GM06990 (cell line): ENCODE data around the gene HDDC2.

ENCODE experiments used
- DNase-seq: peaks from one replicate; pipeline ENCODE4 v3.0.0-alpha.2; 2011; ENCODE audit not compliant: insufficient read length; ENCODE audit errors: extremely low read depth
- H3K27me3 ChIP-seq: replicated peaks from 2 replicates; pipeline ENCODE4 v1.6.0; 2011; ENCODE audit warnings: low read length; ENCODE audit not compliant: control insufficient read depth, insufficient read depth
- H3K36me3 ChIP-seq: 2 replicates; pipeline ENCODE4 v1.5.1; 2011; ENCODE audit warnings: low read length; ENCODE audit not compliant: control insufficient read depth, insufficient read depth
- H3K4me3 ChIP-seq: replicated peaks from 2 replicates; pipeline ENCODE4 v1.5.1; 2011; ENCODE audit warnings: low read depth, mild to moderate bottlenecking, control low read depth, low read length
- CTCF ChIP-seq: IDR thresholded peaks from 2 replicates; pipeline ENCODE4 v1.5.1; 2011; ENCODE audit warnings: low read length, control low read depth, mild to moderate bottlenecking, inconsistent platforms; ENCODE audit not compliant: insufficient read depth, poor library complexity, severe bottlenecking

Gene HDDC2

GRCh38 chr6:125303512-125303854, 1.7 kb upstream of the HDDC2 start:
- no peak for TF ChIP-seq CTCF
- no peaks in the 10 kb centered on the region for H3K36me3 ChIP-seq
- no peak for DNase-seq
- H3K27me3 ChIP-seq: no peaks in the 10 kb centered on the region; the same call in 1 of the 2 replicates
- H3K4me3 ChIP-seq: no peak overlapping the region

- TF ChIP-seq CTCF: no peak
- no peaks in the 10 kb centered on the region for H3K36me3 ChIP-seq
- H3K4me3 ChIP-seq: no peak overlapping the region
- no peak for DNase-seq
- H3K27me3 ChIP-seq: no peaks in the 10 kb centered on the region; the same call in 1 of the 2 replicates
These were observed 1.2 kb upstream of the HDDC2 start for GRCh38 chr6:125302840-125303511.

GRCh38 chr6:125300992-125301434, 754 bp downstream of the HDDC2 start:
- DNase-seq: no peak
- peak overlapping the region; percentile 83 for H3K4me3 ChIP-seq
- H3K27me3 ChIP-seq: no peaks in the 10 kb centered on the region
- no peaks in the 10 kb centered on the region; the same call in 1 of the 2 replicates for H3K36me3 ChIP-seq
- no peak for TF ChIP-seq CTCF

- no peaks in the 10 kb centered on the region for H3K27me3 ChIP-seq
- H3K36me3 ChIP-seq: no peaks in the 10 kb centered on the region; the same call in none of the 2 replicates
- no peak for DNase-seq
- H3K4me3 ChIP-seq: no peak overlapping the region
- TF ChIP-seq CTCF: no peak
These were observed 2.5 kb downstream of the HDDC2 start for GRCh38 chr6:125299257-125299656.

GRCh38 chr6:125296471-125296870, 5.3 kb downstream of the HDDC2 start:
- Histone ChIP-seq H3K27me3 (no peaks in the 10 kb centered on the region), H3K4me3 (no peak overlapping the region), H3K36me3 (peaks cover 5% of the 10 kb centered on the region)
- no peak for TF ChIP-seq CTCF
- DNase-seq: no peak

GRCh38 chr6:125294925-125295324, 6.8 kb downstream of the HDDC2 start:
- H3K36me3 ChIP-seq: peaks cover 5% of the 10 kb centered on the region

More at GRCh38 chr6:125294925-125295324, 6.8 kb downstream of the HDDC2 start:
- Histone ChIP-seq H3K27me3 (no peaks in the 10 kb centered on the region), H3K4me3 (no peak overlapping the region)
- no peak for DNase-seq
- no peak for TF ChIP-seq CTCF
